GM06990 (cell line): ENCODE results near the gene TSPOAP1.

Experiments
- DNase-seq: peaks from one replicate; pipeline ENCODE4 v3.0.0-alpha.2; 2011; ENCODE audit not compliant: insufficient read length; ENCODE audit errors: extremely low read depth
- H3K27me3 ChIP-seq: replicated peaks from 2 replicates; pipeline ENCODE4 v1.6.0; 2011; ENCODE audit warnings: low read length; ENCODE audit not compliant: control insufficient read depth, insufficient read depth
- H3K36me3 ChIP-seq: 2 replicates; pipeline ENCODE4 v1.5.1; 2011; ENCODE audit warnings: low read length; ENCODE audit not compliant: control insufficient read depth, insufficient read depth
- H3K4me3 ChIP-seq: replicated peaks from 2 replicates; pipeline ENCODE4 v1.5.1; 2011; ENCODE audit warnings: low read depth, mild to moderate bottlenecking, control low read depth, low read length
- CTCF ChIP-seq: IDR thresholded peaks from 2 replicates; pipeline ENCODE4 v1.5.1; 2011; ENCODE audit warnings: low read length, control low read depth, mild to moderate bottlenecking, inconsistent platforms; ENCODE audit not compliant: insufficient read depth, poor library complexity, severe bottlenecking

The TSPOAP1 gene

GRCh38 chr17:58333736-58334207 is 5.2 kb upstream of the TSPOAP1 start:
- peak overlapping the region; percentile 92 for H3K4me3 ChIP-seq
- H3K36me3 ChIP-seq: peaks cover 14% of the 10 kb centered on the region
- peak; percentile 55 for DNase-seq
- no peaks in the 10 kb centered on the region for H3K27me3 ChIP-seq
- TF ChIP-seq CTCF: no peak

- H3K27me3 ChIP-seq: no peaks in the 10 kb centered on the region
- DNase-seq: peak; percentile 82
- no peak for TF ChIP-seq CTCF
- peak overlapping the region; percentile 92 for H3K4me3 ChIP-seq
- H3K36me3 ChIP-seq: peaks cover 14% of the 10 kb centered on the region
Observed at GRCh38 chr17:58332778-58333735, 4.5 kb upstream of the TSPOAP1 start.

GRCh38 chr17:58331815-58332777 is 3.5 kb upstream of the TSPOAP1 start:
- H3K4me3 ChIP-seq: peak overlapping the region; percentile 92
- peaks cover 14% of the 10 kb centered on the region for H3K36me3 ChIP-seq
- DNase-seq: peak; percentile 98
- no peaks in the 10 kb centered on the region for H3K27me3 ChIP-seq
- TF ChIP-seq CTCF: no peak

GRCh38 chr17:58330997-58331814 is 2.6 kb upstream of the TSPOAP1 start:
- Histone ChIP-seq H3K4me3 (peak overlapping the region; percentile 92), H3K27me3 (no peaks in the 10 kb centered on the region), H3K36me3 (peaks cover 14% of the 10 kb centered on the region)
- peak; percentile 82 for DNase-seq
- no peak for TF ChIP-seq CTCF

- H3K4me3 ChIP-seq: peak overlapping the region; percentile 92
- TF ChIP-seq CTCF: no peak
- H3K36me3 ChIP-seq: peaks cover 14% of the 10 kb centered on the region
- no peaks in the 10 kb centered on the region for H3K27me3 ChIP-seq
- DNase-seq: peak; percentile 77
Observed at GRCh38 chr17:58330538-58330996, 2.0 kb upstream of the TSPOAP1 start.
